Prostate gland (tissue), 2 donors: ENCODE results near the gene LBHD2. TPM values are rescaled to one million over a fixed set of nuclear protein-coding genes. Genes with fewer than 3 reads are reported as not detected.

Experiments used
- DNase-seq: peaks from one replicate; pipeline ENCODE4 v3.0.0-alpha.2; 2019; ENCODE audit warnings: low spot score
- H3K27ac ChIP-seq, 2 donors: fragments of 200-600 bp; sonication (generic); 2 replicates each; pipeline ENCODE4 v1.5.1; 2017 to 2019
- H3K27me3 ChIP-seq: fragments of 200-600 bp; sonication (generic); replicated peaks from 2 replicates; pipeline ENCODE4 v1.5.1; 2019; ENCODE audit not compliant: insufficient read depth
- H3K36me3 ChIP-seq, 2 donors: fragments of 200-600 bp; sonication (generic); 1 replicate in 1 of 2; 2 replicates in 1 of 2; pipeline versions ENCODE4 v1.5.1 to v1.8.1; 2017 to 2019
- H3K4me1 ChIP-seq: fragments of 200-600 bp; sonication (generic); replicated peaks from 2 replicates; pipeline ENCODE4 v1.5.1; 2019
- H3K4me3 ChIP-seq, 2 donors: fragments of 200-600 bp; sonication (generic); 2 replicates each; pipeline ENCODE4 v1.5.1; 2017 to 2019
- H3K9me3 ChIP-seq: fragments of 200-600 bp; sonication (generic); 2 replicates; pipeline ENCODE4 v1.5.1; 2017
- POLR2A ChIP-seq: fragments of 450-650 bp; IDR thresholded peaks from one replicate; pipeline ENCODE4 v1.6.1; 2016; ENCODE audit warnings: antibody characterized with exemption, mild to moderate bottlenecking
- POLR2AphosphoS5 ChIP-seq: sonication (generic); formaldehyde crosslinking; IDR thresholded peaks from one replicate; pipeline ENCODE4 v1.6.1; 2017; ENCODE audit warnings: antibody characterized with exemption
- WGBS: methylation state at CpG from one replicate; pipeline ENCODE4 v1.1.5; 2018; 5-methylcytosine and 5-hydroxymethylcytosine counted together
- intact Hi-C: fragments of 100-400 bp; cut with DNase I; formaldehyde crosslinking; loops from one replicate; pipeline ENCODE4 v1.14.2; 2022
- total RNA-seq, 2 donors: library from RNA; depleted of rRNA; stranded (reverse); fragments of >200 nt; gene quantifications; one replicate each; pipeline ENCODE4 v1.1.0, GENCODE V29; 2016
- TF ChIP-seq, protein P1 (sequence below), 4 experiments: fragments of 200-600 bp in 2 of 4; fragments of 450-650 bp in 2 of 4; sonication (generic) in 2 of 4; IDR thresholded peaks; 1 replicate in 3 of 4; 2 replicates in 1 of 4; pipeline ENCODE4 v1.5.1; 2016 to 2019; ENCODE audit warnings: antibody characterized with exemption in 4 of 4, mild to moderate bottlenecking in 2 of 4, moderate library complexity in 2 of 4

LBHD2 gene
- total RNA-seq, 2 donors from 2014 or later = 3.3 TPM; not detected in 1

- 97% methylated on average over 11 of the region's 11 CpGs for WGBS
- Histone ChIP-seq H3K4me3 (no peak overlapping the region), H3K4me1 (peaks cover 4% of the 10 kb centered on the region), H3K36me3 (no peaks in the 10 kb centered on the region), H3K27me3 (peaks cover 28% of the 10 kb centered on the region), H3K9me3 (no peaks in the 10 kb centered on the region), H3K27ac (no peak overlapping the region)
- intact Hi-C loops = no loop called here
- TF ChIP-seq POLR2A = no peak
- TF ChIP-seq, protein P1, sequence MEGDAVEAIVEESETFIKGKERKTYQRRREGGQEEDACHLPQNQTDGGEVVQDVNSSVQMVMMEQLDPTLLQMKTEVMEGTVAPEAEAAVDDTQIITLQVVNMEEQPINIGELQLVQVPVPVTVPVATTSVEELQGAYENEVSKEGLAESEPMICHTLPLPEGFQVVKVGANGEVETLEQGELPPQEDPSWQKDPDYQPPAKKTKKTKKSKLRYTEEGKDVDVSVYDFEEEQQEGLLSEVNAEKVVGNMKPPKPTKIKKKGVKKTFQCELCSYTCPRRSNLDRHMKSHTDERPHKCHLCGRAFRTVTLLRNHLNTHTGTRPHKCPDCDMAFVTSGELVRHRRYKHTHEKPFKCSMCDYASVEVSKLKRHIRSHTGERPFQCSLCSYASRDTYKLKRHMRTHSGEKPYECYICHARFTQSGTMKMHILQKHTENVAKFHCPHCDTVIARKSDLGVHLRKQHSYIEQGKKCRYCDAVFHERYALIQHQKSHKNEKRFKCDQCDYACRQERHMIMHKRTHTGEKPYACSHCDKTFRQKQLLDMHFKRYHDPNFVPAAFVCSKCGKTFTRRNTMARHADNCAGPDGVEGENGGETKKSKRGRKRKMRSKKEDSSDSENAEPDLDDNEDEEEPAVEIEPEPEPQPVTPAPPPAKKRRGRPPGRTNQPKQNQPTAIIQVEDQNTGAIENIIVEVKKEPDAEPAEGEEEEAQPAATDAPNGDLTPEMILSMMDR (IDR thresholded peaks at IDR 0.05) = no peak
- no peak for DNase-seq
Observed at GRCh38 chr14:103101257-103101962, 17.4 kb downstream of the LBHD2 start.

GRCh38 chr14:103101963-103102688 is 18.1 kb downstream of the LBHD2 start:
- DNase-seq = no peak
- TF ChIP-seq POLR2A = no peak
- TF ChIP-seq, protein P1 (IDR thresholded peaks at IDR 0.05) = no peak
- TF ChIP-seq POLR2AphosphoS5 = no peak
- Histone ChIP-seq H3K27me3 (peaks cover 28% of the 10 kb centered on the region), H3K4me1 (peaks cover 4% of the 10 kb centered on the region), H3K27ac (no peak overlapping the region), H3K9me3 (no peaks in the 10 kb centered on the region), H3K36me3 (no peaks in the 10 kb centered on the region), H3K4me3 (no peak overlapping the region)
- 33% methylated on average over 36 of the region's 85 CpGs for WGBS
- intact Hi-C loops = no loop called here

DNA sequence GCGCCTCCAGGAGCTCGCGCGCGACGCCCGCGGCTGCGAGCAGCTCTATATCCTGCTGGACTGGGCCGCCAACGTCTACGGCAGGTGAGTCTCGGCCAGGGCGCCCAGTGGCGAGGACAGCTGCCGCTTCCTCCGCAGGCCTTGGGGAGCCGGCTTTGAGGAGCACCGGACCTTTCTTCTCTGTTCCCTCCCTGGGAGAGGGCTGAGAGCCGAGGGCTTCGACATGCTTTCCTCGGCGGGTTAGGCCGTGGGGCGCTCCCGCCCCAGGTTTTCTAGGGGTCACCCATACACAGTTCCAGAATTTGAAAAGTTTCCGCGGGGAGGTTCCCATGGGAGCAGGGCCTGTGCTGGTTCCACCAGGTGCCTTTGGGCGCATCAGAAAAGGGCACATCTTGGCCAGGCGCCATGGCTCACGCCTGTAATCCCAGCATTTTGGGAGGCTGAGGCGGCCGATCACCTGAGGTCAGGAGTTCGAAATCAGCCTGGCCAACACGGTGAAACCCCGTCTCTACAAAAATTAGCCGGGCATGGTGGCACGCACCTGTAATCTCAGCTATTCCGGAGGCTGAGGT is 18.8 kb downstream of the LBHD2 start:
- H3K27ac ChIP-seq = no peak overlapping the region
- H3K27me3 ChIP-seq = peaks cover 28% of the 10 kb centered on the region
- no peaks in the 10 kb centered on the region for H3K36me3 ChIP-seq
- peaks cover 4% of the 10 kb centered on the region for H3K4me1 ChIP-seq
- WGBS = 54% methylated on average over 29 of the region's 39 CpGs
- DNase-seq = no peak
- no peaks in the 10 kb centered on the region for H3K9me3 ChIP-seq
- intact Hi-C loops = no loop called here
- TF ChIP-seq POLR2A = no peak
- TF ChIP-seq, protein P1 (IDR thresholded peaks at IDR 0.05) = no peak
- TF ChIP-seq POLR2AphosphoS5 = no peak
- H3K4me3 ChIP-seq = no peak overlapping the region

DNA sequence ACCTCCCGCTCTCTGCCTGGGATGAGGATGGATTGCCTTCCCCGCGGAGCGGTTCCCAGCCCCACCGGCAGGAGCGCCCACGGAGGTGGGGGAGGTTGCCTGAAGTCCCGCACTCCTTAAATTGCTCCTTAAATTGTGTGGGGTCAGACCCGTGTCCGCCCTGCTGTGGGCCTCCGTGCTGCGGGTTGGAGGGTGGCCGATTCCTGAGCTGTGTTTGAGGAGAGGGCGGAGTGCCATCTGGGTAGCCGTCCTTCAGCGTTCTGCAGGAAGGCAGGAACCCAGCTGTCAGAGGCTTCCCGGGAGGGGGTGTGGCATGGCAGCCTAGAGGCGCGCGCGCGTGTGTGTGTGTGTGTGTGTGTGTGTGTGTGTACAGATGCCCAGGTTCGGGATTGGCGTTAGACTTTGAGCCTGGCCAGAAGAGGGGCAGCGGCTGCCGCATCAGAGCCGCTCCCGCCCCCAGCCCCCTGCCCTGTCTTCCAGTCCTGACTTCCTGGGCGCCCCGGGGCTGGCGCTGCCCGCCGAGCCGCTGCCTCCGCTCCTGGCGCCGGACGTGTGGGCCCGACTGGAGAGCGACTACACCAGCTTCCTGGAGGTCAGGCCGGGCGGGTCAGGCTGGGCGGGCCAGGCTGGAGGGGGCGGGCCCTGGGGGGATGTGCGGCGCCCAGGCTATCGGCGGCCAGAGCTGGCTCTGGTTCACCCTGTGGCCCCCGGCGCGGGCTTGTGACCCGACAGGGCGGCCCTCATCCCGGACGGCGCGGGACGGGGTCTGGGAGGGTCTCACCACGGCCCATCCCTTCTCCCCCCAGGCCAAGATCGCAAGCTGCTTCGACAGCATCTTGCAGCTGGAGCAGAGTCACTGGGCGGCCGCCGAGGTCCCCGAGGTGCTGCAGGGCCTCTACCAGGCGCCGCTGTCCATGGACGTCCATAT is 19.7 kb downstream of the LBHD2 start:
- intact Hi-C loops = no loop called here
- TF ChIP-seq POLR2AphosphoS5 (peak; percentile 22), POLR2A (no peak)
- TF ChIP-seq, protein P1 (IDR thresholded peaks at IDR 0.05) = peak in 2 of 4 experiments; percentile 13 to 30
- no peaks in the 10 kb centered on the region for H3K36me3 ChIP-seq
- peak overlapping the region in 1 of 2 donors; percentile 3 for H3K4me3 ChIP-seq
- DNase-seq = peak; percentile 61
- H3K4me1 ChIP-seq = peaks cover 4% of the 10 kb centered on the region
- peaks cover 28% of the 10 kb centered on the region for H3K27me3 ChIP-seq
- 7% methylated on average over 35 of the region's 68 CpGs for WGBS
- H3K27ac ChIP-seq = no peak overlapping the region
- no peaks in the 10 kb centered on the region for H3K9me3 ChIP-seq
